Measurements from ENCODE around the gene OR2AE1. TPM values are rescaled to one million over a fixed set of nuclear protein-coding genes. Genes with fewer than 3 reads are reported as not detected.
A peak's percentile ranks its signal among the peaks of the same experiment; 100 is the strongest.

OR2AE1 gene
- total and polyA plus RNA-seq, 2 of the 13 experiments (the other 11 are each of a cell fraction or from before 2014, with no cell fraction given), result not detected

- TF ChIP-seq ZBTB40 (IDR thresholded peaks at IDR 0.05), result peak; percentile 28; the same call in 1 of the 2 replicates
- TF ChIP-seq ZBTB40 (CRISPR knock-in tag; IDR thresholded peaks at IDR 0.05), result 0 out of 2 replicates have a peak, but pooled peaks have one; percentile 36
- peak; percentile 46 for TF ChIP-seq SAP130 (CRISPR knock-in tag; IDR thresholded peaks at IDR 0.05; ENCODE audit: low read depth)
- no peak for TF ChIP-seq CC2D1A (CRISPR knock-in tag; IDR thresholded peaks at IDR 0.05)
- peak; percentile 16; the same call in 1 of the 2 replicates for TF ChIP-seq TFE3 (CRISPR knock-in tag; IDR thresholded peaks at IDR 0.05)
- no peak for TF ChIP-seq GPBP1L1 (CRISPR knock-in tag; IDR thresholded peaks at IDR 0.05)
- peak; percentile 83 for TF ChIP-seq FOSL2 (CRISPR knock-in tag; IDR thresholded peaks at IDR 0.05)
- TF ChIP-seq SP140L (CRISPR knock-in tag; IDR thresholded peaks at IDR 0.05; ENCODE audit: borderline replicate concordance), result no peak
- TF ChIP-seq ZNF800 (CRISPR knock-in tag; IDR thresholded peaks at IDR 0.05), result 0 out of 2 replicates have a peak, but pooled peaks have one; percentile 63
- peak; percentile 15 for TF ChIP-seq XRCC5 (optimal IDR thresholded peaks at IDR 0.05; ENCODE audit: low read length)
- 0 out of 2 replicates have a peak, but pooled peaks have one; percentile 13 for TF ChIP-seq MEIS1 (CRISPR knock-in tag; IDR thresholded peaks at IDR 0.05; ENCODE audit: borderline replicate concordance)
- 0 out of 2 replicates have a peak, but pooled peaks have one; percentile 62 for TF ChIP-seq SRY (CRISPR knock-in tag; IDR thresholded peaks at IDR 0.05)
- no peak for TF ChIP-seq ZBTB1 (CRISPR knock-in tag; IDR thresholded peaks at IDR 0.05; ENCODE audit: borderline replicate concordance)
Observed at GRCh38 chr7:99860281-99861127, 16.3 kb downstream of the OR2AE1 start (continued).
